Measurements from ENCODE around the gene PRRG1.
"Not testable (repeated sequence)": the region's sequence is repeated elsewhere in the genome, so short reads cannot be mapped to it uniquely, and the experiment has no call there.

The PRRG1 gene

GRCh38 chrX:37424000-37424429 lies 74.9 kb downstream of the PRRG1 start:
- Mint-ChIP-seq H3K4me3 (no peak overlapping the region), H3K4me1 (no peaks in the 10 kb centered on the region), H3K27ac (no peak overlapping the region), H3K9me3 (no peaks in the 10 kb centered on the region), H3K27me3 (no peaks in the 10 kb centered on the region), H3K36me3 (no peaks in the 10 kb centered on the region)

- Mint-ChIP-seq H3K9me3 (no peaks in the 10 kb centered on the region), H3K27ac (no peak overlapping the region), H3K4me1 (no peaks in the 10 kb centered on the region), H3K27me3 (no peaks in the 10 kb centered on the region), H3K4me3 (no peak overlapping the region), H3K36me3 (no peaks in the 10 kb centered on the region)
Measured at GRCh38 chrX:37425370-37425769, 76.2 kb downstream of the PRRG1 start.

- H3K27me3 Mint-ChIP-seq, H3K4me3 Mint-ChIP-seq, H3K27ac Mint-ChIP-seq, H3K36me3 Mint-ChIP-seq, H3K4me1 Mint-ChIP-seq, H3K9me3 Mint-ChIP-seq: not testable (repeated sequence)
Measured at GRCh38 chrX:37428962-37429361, 79.8 kb downstream of the PRRG1 start.

GRCh38 chrX:37434362-37434761 lies 85.2 kb downstream of the PRRG1 start:
- Mint-ChIP-seq H3K9me3 (no peaks in the 10 kb centered on the region), H3K36me3 (no peaks in the 10 kb centered on the region), H3K27me3 (no peaks in the 10 kb centered on the region), H3K4me3 (no peak overlapping the region), H3K4me1 (no peaks in the 10 kb centered on the region), H3K27ac (no peak overlapping the region)

GRCh38 chrX:37437160-37437559 lies 88.0 kb downstream of the PRRG1 start:
- H3K9me3 Mint-ChIP-seq = no peaks in the 10 kb centered on the region
- no peak overlapping the region for H3K4me3 Mint-ChIP-seq
- no peak overlapping the region for H3K27ac Mint-ChIP-seq
- H3K36me3 Mint-ChIP-seq = no peaks in the 10 kb centered on the region
- H3K4me1 Mint-ChIP-seq = no peaks in the 10 kb centered on the region
- H3K27me3 Mint-ChIP-seq = no peaks in the 10 kb centered on the region

- H3K27me3 Mint-ChIP-seq = no peaks in the 10 kb centered on the region
- no peaks in the 10 kb centered on the region for H3K9me3 Mint-ChIP-seq
- no peak overlapping the region for H3K4me3 Mint-ChIP-seq
- no peaks in the 10 kb centered on the region for H3K4me1 Mint-ChIP-seq
- H3K36me3 Mint-ChIP-seq = no peaks in the 10 kb centered on the region
- no peak overlapping the region for H3K27ac Mint-ChIP-seq
Measured at GRCh38 chrX:37441377-37441776, 92.2 kb downstream of the PRRG1 start.

GRCh38 chrX:37445182-37445581 lies 96.0 kb downstream of the PRRG1 start:
- H3K27me3 Mint-ChIP-seq = no peaks in the 10 kb centered on the region
- H3K27ac Mint-ChIP-seq = no peak overlapping the region
- no peaks in the 10 kb centered on the region for H3K36me3 Mint-ChIP-seq
- no peak overlapping the region for H3K4me3 Mint-ChIP-seq
- H3K9me3 Mint-ChIP-seq = no peaks in the 10 kb centered on the region
- no peaks in the 10 kb centered on the region for H3K4me1 Mint-ChIP-seq

- Mint-ChIP-seq H3K27me3 (no peaks in the 10 kb centered on the region), H3K9me3 (no peaks in the 10 kb centered on the region), H3K27ac (no peak overlapping the region), H3K4me1 (no peaks in the 10 kb centered on the region), H3K4me3 (no peak overlapping the region), H3K36me3 (no peaks in the 10 kb centered on the region)
Measured at GRCh38 chrX:37453821-37454220, 104.7 kb downstream of the PRRG1 start.

- no peak overlapping the region for H3K27ac Mint-ChIP-seq
- no peaks in the 10 kb centered on the region for H3K4me1 Mint-ChIP-seq
- H3K4me3 Mint-ChIP-seq = no peak overlapping the region
- H3K36me3 Mint-ChIP-seq = no peaks in the 10 kb centered on the region
- no peaks in the 10 kb centered on the region for H3K9me3 Mint-ChIP-seq
- H3K27me3 Mint-ChIP-seq = no peaks in the 10 kb centered on the region
Measured at GRCh38 chrX:37454537-37455285, 105.5 kb downstream of the PRRG1 start.

GRCh38 chrX:37455381-37455780 lies 106.2 kb downstream of the PRRG1 start:
- H3K27ac Mint-ChIP-seq = no peak overlapping the region
- H3K4me3 Mint-ChIP-seq = no peak overlapping the region
- no peaks in the 10 kb centered on the region for H3K9me3 Mint-ChIP-seq
- peaks cover 2% of the 10 kb centered on the region for H3K36me3 Mint-ChIP-seq
- no peaks in the 10 kb centered on the region for H3K27me3 Mint-ChIP-seq
- no peaks in the 10 kb centered on the region for H3K4me1 Mint-ChIP-seq

- not testable (repeated sequence) for H3K9me3 Mint-ChIP-seq, H3K4me3 Mint-ChIP-seq, H3K4me1 Mint-ChIP-seq, H3K36me3 Mint-ChIP-seq, H3K27me3 Mint-ChIP-seq, H3K27ac Mint-ChIP-seq
Measured at GRCh38 chrX:37460285-37460684, 111.1 kb downstream of the PRRG1 start.

- Mint-ChIP-seq H3K9me3 (no peaks in the 10 kb centered on the region), H3K4me1 (no peaks in the 10 kb centered on the region), H3K4me3 (no peak overlapping the region), H3K36me3 (peaks cover 2% of the 10 kb centered on the region), H3K27me3 (no peaks in the 10 kb centered on the region), H3K27ac (no peak overlapping the region)
Measured at GRCh38 chrX:37462346-37462745, 113.2 kb downstream of the PRRG1 start.

- Mint-ChIP-seq H3K9me3 (no peaks in the 10 kb centered on the region), H3K27me3 (no peaks in the 10 kb centered on the region), H3K27ac (no peak overlapping the region), H3K4me3 (no peak overlapping the region), H3K36me3 (no peaks in the 10 kb centered on the region), H3K4me1 (no peaks in the 10 kb centered on the region)
Measured at GRCh38 chrX:37468124-37468739, 119.1 kb downstream of the PRRG1 start.

- Mint-ChIP-seq H3K4me1 (no peaks in the 10 kb centered on the region), H3K27me3 (no peaks in the 10 kb centered on the region), H3K4me3 (no peak overlapping the region), H3K27ac (no peak overlapping the region), H3K9me3 (no peaks in the 10 kb centered on the region), H3K36me3 (no peaks in the 10 kb centered on the region)
Measured at GRCh38 chrX:37470711-37471110, 121.5 kb downstream of the PRRG1 start.

- no peaks in the 10 kb centered on the region for H3K9me3 Mint-ChIP-seq
- no peaks in the 10 kb centered on the region for H3K36me3 Mint-ChIP-seq
- H3K4me1 Mint-ChIP-seq = no peaks in the 10 kb centered on the region
- no peaks in the 10 kb centered on the region for H3K27me3 Mint-ChIP-seq
- no peak overlapping the region for H3K4me3 Mint-ChIP-seq
- no peak overlapping the region for H3K27ac Mint-ChIP-seq
Measured at GRCh38 chrX:37472836-37473235, 123.7 kb downstream of the PRRG1 start.

GRCh38 chrX:37474478-37474877 lies 125.3 kb downstream of the PRRG1 start:
- H3K9me3 Mint-ChIP-seq = no peaks in the 10 kb centered on the region
- H3K27ac Mint-ChIP-seq = no peak overlapping the region
- H3K36me3 Mint-ChIP-seq = no peaks in the 10 kb centered on the region
- H3K27me3 Mint-ChIP-seq = no peaks in the 10 kb centered on the region
- no peak overlapping the region for H3K4me3 Mint-ChIP-seq
- no peaks in the 10 kb centered on the region for H3K4me1 Mint-ChIP-seq
